GM08714 (cell line): ENCODE measurements around the gene KDM8.

Experiments used
- H3K4me3 ChIP-seq: fragments of 200-500 bp; sonication (Bioruptor generic); 2 replicates; pipeline ENCODE4 v1.5.1; 2014; ENCODE audit warnings: mild to moderate bottlenecking, low read length, inconsistent platforms
- ZNF274 ChIP-seq: IDR thresholded peaks from 2 replicates; pipeline ENCODE4 v1.6.1; 2012; ENCODE audit warnings: mild to moderate bottlenecking, low read depth, low read length

The KDM8 gene

DNA sequence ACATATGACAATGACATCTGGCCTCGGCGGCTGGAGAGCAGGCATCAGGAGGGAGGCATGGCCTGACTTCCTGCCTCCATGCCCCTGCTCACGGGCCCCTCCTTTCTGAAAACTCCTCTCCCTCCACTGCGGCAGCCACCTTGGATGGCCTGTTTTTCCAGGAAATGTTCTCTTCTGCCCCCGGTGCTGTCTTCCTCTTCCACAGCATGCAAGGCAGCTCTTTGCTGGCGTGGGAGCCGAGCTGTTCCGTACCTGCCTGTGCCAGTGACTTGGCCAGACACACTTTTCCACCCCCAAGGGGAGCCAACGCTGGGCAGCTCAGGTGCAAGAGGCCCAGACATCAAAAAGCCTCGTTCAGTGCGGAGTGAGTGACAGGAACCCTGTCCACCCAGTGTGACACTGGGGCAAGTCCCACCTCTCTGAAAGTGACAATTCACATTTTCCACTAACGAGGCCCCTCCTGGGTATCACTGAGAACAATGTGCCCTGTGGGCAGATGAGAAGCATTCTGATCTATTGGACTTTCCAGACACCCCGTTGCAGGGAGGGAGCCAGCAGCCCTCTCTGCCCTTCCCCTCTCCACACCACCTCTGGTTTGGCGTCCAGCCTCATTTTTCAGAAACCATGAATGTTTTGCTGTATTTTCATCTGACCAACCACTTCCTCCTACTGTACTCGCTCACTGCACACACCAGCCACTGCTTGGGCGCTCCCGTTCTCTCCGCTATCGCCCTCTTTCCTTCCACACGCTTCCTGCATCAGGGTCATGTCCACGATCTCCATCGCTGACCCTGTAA lies 34.1 kb downstream of the KDM8 start:
- TF ChIP-seq ZNF274: no peak
- no peak overlapping the region; the same call in 1 of the 2 replicates for H3K4me3 ChIP-seq

GRCh38 chr16:27238016-27238587 lies 34.8 kb downstream of the KDM8 start:
- H3K4me3 ChIP-seq: peak overlapping the region; percentile 0; the same call in 1 of the 2 replicates
- no peak for TF ChIP-seq ZNF274

- no peak overlapping the region for H3K4me3 ChIP-seq
- no peak for TF ChIP-seq ZNF274
Observed at GRCh38 chr16:27238591-27238990, 35.3 kb downstream of the KDM8 start.

DNA sequence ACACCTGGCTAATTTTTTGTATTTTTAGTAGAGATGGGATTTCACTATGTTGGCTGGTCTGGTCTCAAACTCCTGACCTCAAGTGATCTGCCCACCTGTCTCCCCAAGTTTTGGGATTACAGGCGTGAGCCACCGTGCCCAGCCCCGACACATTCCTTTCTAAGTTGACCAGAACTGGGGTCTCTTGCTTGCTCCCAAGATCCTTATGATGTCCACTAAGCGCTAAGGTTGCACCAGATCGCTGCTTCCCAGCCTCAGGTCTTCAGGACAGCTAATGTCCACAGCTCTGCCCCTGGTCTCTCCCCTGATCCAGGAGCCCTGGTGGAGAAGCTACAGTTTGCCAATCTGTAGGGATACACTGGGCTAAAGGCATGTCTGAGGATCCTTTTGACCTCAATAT lies 35.7 kb downstream of the KDM8 start:
- H3K4me3 ChIP-seq: no peak overlapping the region
- TF ChIP-seq ZNF274: no peak

DNA sequence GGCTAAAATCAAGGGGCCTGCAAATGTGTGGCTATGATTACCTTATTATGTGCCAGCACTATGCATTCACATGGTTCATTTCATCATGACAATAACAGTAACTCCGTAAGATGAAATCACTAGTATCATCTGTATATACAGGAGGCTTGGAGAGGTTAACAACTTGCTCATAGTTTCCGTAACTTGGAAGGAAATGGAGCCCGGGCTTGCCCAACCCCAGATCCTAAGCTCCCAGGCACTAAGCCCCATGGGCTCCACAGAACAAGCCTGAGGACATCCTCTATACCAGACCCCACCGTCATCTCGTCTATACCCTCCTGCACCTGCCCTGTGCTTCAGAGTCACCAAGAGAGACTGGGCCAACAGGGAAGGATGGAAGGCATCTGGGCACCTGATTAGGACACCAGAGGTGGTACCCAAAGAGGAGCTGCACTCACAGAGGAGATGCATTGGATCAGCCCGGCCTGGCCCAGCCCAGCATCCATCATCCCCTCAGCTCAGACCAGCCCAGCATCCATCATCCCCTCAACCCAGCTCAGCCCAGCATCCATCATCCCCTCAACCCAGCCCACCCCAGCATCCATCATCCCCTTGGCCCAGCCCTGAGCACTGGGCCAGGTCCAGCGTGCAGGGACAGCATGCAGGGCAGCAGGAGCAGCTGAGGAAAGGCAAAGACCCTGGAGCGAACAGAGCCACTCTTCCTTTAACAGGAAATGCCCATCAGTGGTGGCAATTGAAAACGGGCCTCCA lies 36.8 kb downstream of the KDM8 start:
- no peak overlapping the region for H3K4me3 ChIP-seq
- TF ChIP-seq ZNF274: no peak

GRCh38 chr16:27240948-27241531 lies 37.7 kb downstream of the KDM8 start:
- TF ChIP-seq ZNF274: no peak
- H3K4me3 ChIP-seq: no peak overlapping the region

GRCh38 chr16:27241658-27242057 lies 38.3 kb downstream of the KDM8 start:
- H3K4me3 ChIP-seq: no peak overlapping the region
- no peak for TF ChIP-seq ZNF274

- H3K4me3 ChIP-seq: no peak overlapping the region; the same call in 1 of the 2 replicates
- TF ChIP-seq ZNF274: no peak
Observed at GRCh38 chr16:27242398-27242797, 39.1 kb downstream of the KDM8 start.

GRCh38 chr16:27242868-27243590 lies 39.7 kb downstream of the KDM8 start:
- H3K4me3 ChIP-seq: peak overlapping the region; percentile 10; the same call in 1 of the 2 replicates

GRCh38 chr16:27243725-27244362 lies 40.5 kb downstream of the KDM8 start:
- no peak overlapping the region; the same call in 1 of the 2 replicates for H3K4me3 ChIP-seq

More at GRCh38 chr16:27242868-27243590, 39.7 kb downstream of the KDM8 start:
- no peak for TF ChIP-seq ZNF274

GRCh38 chr16:27244363-27244755 lies 41.0 kb downstream of the KDM8 start:
- H3K4me3 ChIP-seq: no peak overlapping the region
- no peak for TF ChIP-seq ZNF274

More at GRCh38 chr16:27243725-27244362, 40.5 kb downstream of the KDM8 start:
- TF ChIP-seq ZNF274: no peak

GRCh38 chr16:27245276-27246172 lies 42.2 kb downstream of the KDM8 start:
- no peak overlapping the region for H3K4me3 ChIP-seq
- TF ChIP-seq ZNF274: no peak
